ENCODE measurements around the gene HACL1. TPM values are rescaled to one million over a fixed set of nuclear protein-coding genes. Genes with fewer than 3 reads are reported as not detected.
"Not testable (repeated sequence)": the region's sequence is repeated elsewhere in the genome, so short reads cannot be mapped to it uniquely, and the experiment has no call there.

Gene HACL1
- total RNA-seq, 2 donors from 2014 or later: 22.7 to 34.2 TPM

DNA sequence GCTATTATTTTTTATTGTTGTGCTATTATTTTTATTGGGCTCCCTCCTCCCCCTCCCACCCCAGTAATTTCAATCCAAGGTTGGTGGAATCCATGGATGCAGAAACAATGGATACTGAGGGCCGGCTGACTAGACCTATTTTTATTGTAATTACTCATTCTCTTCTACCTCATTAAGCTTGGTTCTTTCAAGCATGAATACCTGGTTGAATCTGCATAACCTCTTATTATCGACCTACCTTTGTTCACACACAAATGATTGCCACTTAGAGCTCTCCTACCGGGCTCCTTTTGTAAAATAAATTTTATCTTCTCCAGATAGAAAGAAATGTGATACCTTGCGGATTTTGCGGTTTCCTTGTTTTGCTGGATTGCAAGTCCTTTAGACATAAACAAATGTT is 31.8 kb upstream of the HACL1 start:
- Mint-ChIP-seq H3K36me3 (no peaks in the 10 kb centered on the region), H3K9me3 (no peaks in the 10 kb centered on the region), H3K27ac (no peak overlapping the region)
- DNase-seq (ENCODE audit: low spot score in 2 of 2) (no peak), ATAC-seq (no peak)

GRCh38 chr3:15632212-15632580 is 30.8 kb upstream of the HACL1 start:
- Mint-ChIP-seq H3K27ac (peak overlapping the region in 1 of 2 donors; percentile 1), H3K9me3 (no peaks in the 10 kb centered on the region)
- no peak for ATAC-seq

DNA sequence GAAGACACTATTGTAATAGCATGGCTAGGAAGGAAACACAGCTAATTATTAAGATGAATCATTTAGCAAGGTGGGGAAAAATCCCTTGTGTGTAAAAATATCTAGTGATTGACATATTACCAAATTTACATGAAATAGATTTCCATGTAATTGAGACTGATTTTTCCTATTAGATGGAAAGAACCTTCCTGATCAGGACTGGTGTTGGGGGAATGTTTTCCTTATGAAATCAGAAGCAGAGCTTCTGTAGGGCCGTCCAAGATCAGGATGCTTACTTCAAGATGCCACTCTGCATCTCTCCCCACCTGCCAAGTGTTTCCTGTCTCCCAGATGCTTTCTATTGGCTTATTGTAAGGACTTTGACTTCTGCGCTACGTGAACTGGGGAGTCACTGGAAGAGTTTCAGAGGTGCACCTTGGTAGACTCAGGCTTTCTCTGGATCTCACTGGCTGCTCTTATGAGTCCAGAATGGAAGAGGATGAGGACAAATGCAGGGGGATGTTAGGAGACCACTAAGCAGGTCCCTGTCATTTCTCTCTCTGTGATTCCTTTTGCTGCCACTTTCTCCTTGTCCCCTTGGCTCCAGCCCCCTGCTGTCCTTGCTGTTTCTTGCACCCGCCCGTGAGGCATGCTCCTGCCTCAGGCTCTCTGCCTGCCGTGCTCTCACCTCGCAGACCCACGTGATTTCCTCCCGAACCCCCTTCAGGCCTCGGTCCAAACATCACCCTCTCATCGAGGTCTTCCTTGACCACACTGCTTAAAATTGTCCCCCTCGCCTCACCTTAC is 30.2 kb upstream of the HACL1 start:
- ATAC-seq (no peak), DNase-seq (ENCODE audit: low spot score in 2 of 2) (no peak)
- no peaks in the 10 kb centered on the region for H3K9me3 Mint-ChIP-seq
- H3K36me3 Mint-ChIP-seq: no peaks in the 10 kb centered on the region
- peak overlapping the region in 1 of 2 donors; percentile 1 for H3K27ac Mint-ChIP-seq

More at GRCh38 chr3:15632212-15632580, 30.8 kb upstream of the HACL1 start:
- no peak for DNase-seq (ENCODE audit: low spot score in 2 of 2)
- no peaks in the 10 kb centered on the region for H3K36me3 Mint-ChIP-seq

- peak overlapping the region in 1 of 2 donors; percentile 16 for H3K27ac Mint-ChIP-seq
- H3K36me3 Mint-ChIP-seq: no peaks in the 10 kb centered on the region
- no peaks in the 10 kb centered on the region for H3K9me3 Mint-ChIP-seq
- ATAC-seq (peak; percentile 29 to 52), DNase-seq (ENCODE audit: low spot score in 2 of 2) (no peak)
These were observed 29.4 kb upstream of the HACL1 start for GRCh38 chr3:15630646-15631350.

- H3K9me3 Mint-ChIP-seq: no peaks in the 10 kb centered on the region
- no peaks in the 10 kb centered on the region for H3K36me3 Mint-ChIP-seq
- peak in 1 of 2 donors; percentile 58 for DNase-seq (ENCODE audit: low spot score in 2 of 2)
- peak overlapping the region in 1 of 2 donors; percentile 16 for H3K27ac Mint-ChIP-seq
- ATAC-seq: peak; percentile 96 to 99
These were observed 28.7 kb upstream of the HACL1 start for GRCh38 chr3:15629860-15630597.

DNA sequence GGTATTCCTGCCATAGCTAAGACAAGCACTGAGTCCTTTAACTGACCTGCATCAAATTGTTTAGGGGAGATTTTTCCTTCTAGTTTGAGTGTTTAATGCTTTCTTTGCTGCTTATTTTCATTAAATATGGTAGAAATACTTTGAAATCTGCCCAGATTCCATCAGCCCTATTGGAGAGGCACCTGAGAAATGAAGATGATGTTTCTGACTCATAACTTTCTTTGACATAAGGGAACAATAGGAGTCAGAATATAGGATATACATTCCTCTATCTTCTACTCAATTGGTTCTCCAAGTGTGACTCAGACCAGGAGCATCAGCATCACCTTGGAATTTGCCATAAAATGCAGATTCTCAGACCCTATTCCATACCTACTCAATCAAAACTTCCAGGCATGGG is 27.6 kb upstream of the HACL1 start:
- ATAC-seq (no peak), DNase-seq (ENCODE audit: low spot score in 2 of 2) (no peak)
- peaks cover 0 to 8% of the 10 kb centered on the region in 2 donors for H3K36me3 Mint-ChIP-seq
- no peak overlapping the region for H3K27ac Mint-ChIP-seq
- no peaks in the 10 kb centered on the region for H3K9me3 Mint-ChIP-seq

DNA sequence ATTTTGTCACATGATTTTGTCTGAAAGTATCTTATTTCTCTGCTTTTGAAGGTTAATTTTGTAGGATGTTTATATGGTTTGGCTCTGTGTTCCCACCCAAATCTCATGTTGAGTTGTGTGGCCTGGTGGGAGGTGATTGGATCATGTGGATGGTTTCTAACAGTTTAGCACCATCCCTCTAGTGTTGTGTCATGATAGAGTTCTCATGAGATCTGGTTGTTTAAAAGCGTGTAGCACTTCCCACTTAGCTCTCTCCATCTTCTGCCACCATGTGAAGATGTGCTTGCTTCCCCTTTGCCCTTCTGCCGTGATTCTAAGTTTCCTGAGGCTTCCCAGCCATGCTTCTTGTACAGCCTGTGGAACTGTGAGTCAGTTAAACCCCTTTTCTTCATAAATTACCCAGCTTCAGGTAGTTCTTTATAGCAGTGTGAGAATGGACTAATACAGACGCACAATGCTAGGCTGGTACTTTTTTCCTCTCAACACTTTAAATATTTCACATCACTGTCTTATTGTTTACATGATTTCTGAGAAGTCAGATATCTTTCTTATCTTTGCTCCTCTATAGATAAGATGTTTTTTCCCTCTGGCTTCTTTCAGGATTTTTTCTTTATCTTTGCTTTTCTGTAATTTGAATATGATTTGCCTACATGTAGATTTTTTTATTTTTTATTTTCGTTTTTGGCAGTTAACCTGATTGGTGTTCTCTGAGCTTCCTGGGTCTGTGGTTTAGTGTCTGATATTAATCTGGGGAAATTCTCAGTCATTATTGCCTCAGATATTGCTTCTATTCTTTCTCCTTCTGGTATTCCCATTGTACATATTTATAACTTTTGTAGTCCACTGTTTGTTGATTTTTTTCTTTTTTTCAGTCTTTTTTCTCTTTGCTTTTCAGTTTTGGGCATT is 22.4 kb upstream of the HACL1 start:
- peaks cover 16 to 26% of the 10 kb centered on the region in 2 donors for H3K9me3 Mint-ChIP-seq
- peaks cover 28 to 55% of the 10 kb centered on the region in 2 donors for H3K36me3 Mint-ChIP-seq
- H3K27ac Mint-ChIP-seq: peak overlapping the region; percentile 66 to 71
- ATAC-seq: peak in 1 of 2 donors; percentile 61
- DNase-seq (ENCODE audit: low spot score in 2 of 2): no peak

DNA sequence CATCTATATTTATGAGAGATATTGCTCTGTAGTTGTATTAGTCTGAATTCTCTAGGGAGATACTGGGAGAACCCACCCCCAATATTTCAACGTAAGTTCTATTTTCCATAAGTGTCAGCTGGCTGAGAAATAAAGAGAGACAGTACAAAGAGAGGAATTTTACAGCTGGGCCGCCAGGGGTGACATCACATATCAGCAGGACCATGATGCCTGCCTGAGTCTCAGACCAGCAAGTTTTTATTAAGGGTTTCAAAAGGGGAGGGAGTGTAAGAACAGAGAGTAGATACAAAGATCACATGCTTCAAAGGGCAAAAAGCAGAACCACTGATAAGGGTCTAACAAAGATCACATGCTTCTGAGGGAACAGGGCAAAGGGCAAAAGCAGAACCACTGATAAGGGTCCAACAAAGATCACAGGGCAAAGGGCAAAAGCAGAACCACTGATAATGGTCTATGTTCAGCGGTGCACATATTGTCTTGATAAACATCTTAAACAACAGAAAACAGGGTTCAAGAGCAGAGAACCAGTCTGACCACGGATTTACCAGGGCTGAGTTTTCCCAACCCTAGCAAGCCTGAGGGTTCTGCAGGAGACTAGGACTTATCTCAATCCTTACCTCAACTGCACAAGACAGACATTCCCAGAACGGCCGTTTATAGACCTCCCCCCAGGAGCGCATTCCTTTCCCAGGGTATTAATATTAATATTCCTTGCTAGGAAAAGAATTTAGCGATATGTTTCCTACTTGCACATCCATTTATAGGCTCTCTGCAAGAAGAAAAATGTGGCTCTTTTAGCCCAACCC is 18.5 kb upstream of the HACL1 start:
- not testable (repeated sequence) for DNase-seq (ENCODE audit: low spot score in 2 of 2); ATAC-seq; H3K27ac Mint-ChIP-seq
- H3K9me3 Mint-ChIP-seq: peaks cover 16 to 26% of the 10 kb centered on the region in 2 donors
- peaks cover 28 to 56% of the 10 kb centered on the region in 2 donors for H3K36me3 Mint-ChIP-seq

DNA sequence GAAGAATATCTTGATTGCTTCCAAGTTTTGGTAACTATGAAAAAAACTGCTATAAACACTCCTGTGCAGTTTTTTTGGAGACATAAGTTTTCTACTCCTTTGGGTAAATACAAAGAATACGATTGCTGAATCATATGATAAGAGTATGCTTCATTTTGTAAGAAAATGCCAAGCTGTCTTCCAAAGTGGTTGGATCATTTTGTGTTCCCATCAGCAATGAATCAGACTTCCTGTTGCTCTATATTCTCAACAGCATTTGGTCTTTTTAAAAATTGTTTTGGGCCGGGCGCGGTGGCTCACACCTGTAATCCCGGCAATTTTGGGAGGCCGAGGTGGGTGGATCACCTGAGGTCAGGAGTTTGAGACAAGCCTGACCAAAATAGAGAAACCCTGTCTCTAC is 14.7 kb upstream of the HACL1 start:
- no peak for ATAC-seq
- Mint-ChIP-seq H3K9me3 (peaks cover 6 to 9% of the 10 kb centered on the region in 2 donors), H3K27ac (no peak overlapping the region)

GRCh38 chr3:15614958-15615357 is 13.6 kb upstream of the HACL1 start:
- Mint-ChIP-seq H3K27ac (no peak overlapping the region), H3K36me3 (peaks cover 10 to 13% of the 10 kb centered on the region in 2 donors), H3K9me3 (peaks cover 6% of the 10 kb centered on the region in 2 donors)
- no peak for ATAC-seq
- no peak for DNase-seq (ENCODE audit: low spot score in 2 of 2)

More for the DNA sequence above, 14.7 kb upstream of the HACL1 start:
- peaks cover 10 to 22% of the 10 kb centered on the region in 2 donors for H3K36me3 Mint-ChIP-seq
- DNase-seq (ENCODE audit: low spot score in 2 of 2): no peak

- H3K9me3 Mint-ChIP-seq: no peaks in the 10 kb centered on the region
- no peaks in the 10 kb centered on the region for H3K36me3 Mint-ChIP-seq
- H3K27ac Mint-ChIP-seq: no peak overlapping the region
- no peak for DNase-seq (ENCODE audit: low spot score in 2 of 2)
- no peak for ATAC-seq
These were observed 10.6 kb upstream of the HACL1 start for GRCh38 chr3:15612001-15612400.

DNA sequence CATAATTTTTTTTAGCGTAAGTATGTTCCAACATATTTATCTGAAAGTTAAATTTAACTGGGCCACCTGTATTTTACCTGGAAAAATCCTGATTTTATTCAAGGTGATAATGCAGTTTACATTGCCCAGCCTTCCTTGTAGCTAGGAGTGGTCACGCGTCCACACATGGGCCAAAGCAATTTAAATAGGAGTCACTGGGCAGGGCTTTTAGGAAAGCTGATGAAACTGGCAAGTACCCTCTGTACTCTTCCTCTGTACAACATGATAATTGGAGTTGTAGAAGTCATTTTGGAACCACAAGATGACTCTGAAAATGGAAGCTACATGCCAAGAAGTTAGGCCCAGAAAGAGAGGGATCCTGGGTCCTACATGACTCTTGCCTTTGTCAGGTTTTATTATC is 9.6 kb upstream of the HACL1 start:
- no peaks in the 10 kb centered on the region for H3K36me3 Mint-ChIP-seq
- no peak overlapping the region for H3K27ac Mint-ChIP-seq
- H3K9me3 Mint-ChIP-seq: no peaks in the 10 kb centered on the region
- DNase-seq (ENCODE audit: low spot score in 2 of 2) (no peak), ATAC-seq (no peak)

DNA sequence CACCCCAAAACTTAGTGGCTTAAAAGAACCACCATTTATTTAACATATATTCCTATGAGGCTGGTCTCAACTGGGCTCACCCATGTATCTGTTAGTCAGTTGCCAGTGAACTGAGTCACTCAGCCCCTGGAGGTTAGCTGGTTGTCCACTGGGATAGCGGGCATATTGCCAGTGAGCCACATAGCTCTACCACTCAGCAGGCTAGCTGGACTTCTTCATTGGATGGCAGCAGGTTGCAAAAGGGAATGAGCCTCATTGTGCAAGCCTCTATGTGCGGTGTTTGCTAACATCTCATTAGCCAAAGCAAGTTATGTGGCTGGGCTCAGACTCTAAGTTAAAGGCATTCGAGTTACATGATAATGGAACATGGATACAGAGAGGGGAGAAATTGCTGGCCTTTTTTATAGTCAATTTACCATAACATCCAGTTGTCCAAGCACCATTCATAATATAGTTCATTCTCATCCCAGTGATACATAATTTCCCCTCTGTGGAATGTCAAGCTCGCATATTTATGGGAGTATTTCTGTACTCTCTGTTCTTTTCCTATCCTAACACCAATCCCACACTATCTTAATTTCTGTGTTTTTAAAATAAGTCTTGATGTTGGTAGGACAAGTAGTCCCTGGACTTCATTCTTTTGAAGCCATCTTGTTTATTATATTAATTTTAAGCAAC is 8.9 kb upstream of the HACL1 start:
- ATAC-seq: no peak
- H3K27ac Mint-ChIP-seq: no peak overlapping the region
- no peaks in the 10 kb centered on the region for H3K9me3 Mint-ChIP-seq
- no peaks in the 10 kb centered on the region for H3K36me3 Mint-ChIP-seq
- no peak for DNase-seq (ENCODE audit: low spot score in 2 of 2)

DNA sequence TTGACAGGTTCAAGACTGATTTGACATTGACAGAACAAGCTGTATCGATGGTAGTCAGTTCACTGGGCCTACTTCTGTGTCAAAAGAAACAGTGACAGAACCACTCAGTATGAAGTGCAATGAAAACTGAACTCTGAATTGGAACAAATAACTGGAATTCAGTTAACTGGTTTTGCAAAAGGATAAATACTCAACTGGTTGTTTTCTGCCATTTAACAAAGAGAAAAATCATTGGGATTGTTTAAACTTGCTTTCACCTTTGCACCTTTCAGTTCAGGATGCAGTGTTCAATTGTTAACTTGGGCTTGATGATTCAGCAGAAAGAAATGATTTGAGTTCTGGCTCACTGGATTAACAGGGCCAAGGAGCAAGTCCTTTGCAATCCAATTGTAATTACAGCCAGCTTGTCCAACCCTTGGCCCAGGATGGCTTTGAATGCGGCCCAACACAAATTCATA is 5.1 kb upstream of the HACL1 start:
- peaks cover 0 to 8% of the 10 kb centered on the region in 2 donors for H3K9me3 Mint-ChIP-seq
- H3K36me3 Mint-ChIP-seq: peaks cover 11 to 24% of the 10 kb centered on the region in 2 donors
- DNase-seq (ENCODE audit: low spot score in 2 of 2) (no peak), ATAC-seq (no peak)
- H3K27ac Mint-ChIP-seq: no peak overlapping the region

GRCh38 chr3:15604584-15604983 is 3.2 kb upstream of the HACL1 start:
- peaks cover 16 to 29% of the 10 kb centered on the region in 2 donors for H3K36me3 Mint-ChIP-seq
- not testable (repeated sequence) for H3K9me3 Mint-ChIP-seq; H3K27ac Mint-ChIP-seq; DNase-seq (ENCODE audit: low spot score in 2 of 2); ATAC-seq

Data from activated naive CD4-positive, alpha-beta T cell treated with anti-CD3 and anti-CD28 coated beads, Interleukin-2, amount 50 U/mL, for 72 hours (primary cell).